NB4 (cell line): ENCODE data around the gene CCDC160.
"Not testable (repeated sequence)": the region's sequence is repeated elsewhere in the genome, so short reads cannot be mapped to it uniquely, and the experiment has no call there.

ENCODE experiments used
- DNase-seq: peaks from one replicate; pipeline ENCODE4 v3.0.0; 2010; ENCODE audit warnings: low read depth
- H3K4me3 ChIP-seq: one replicate; pipeline ENCODE4 v1.5.1; 2011; ENCODE audit warnings: mild to moderate bottlenecking, low read depth, low read length, moderate library complexity
- CTCF ChIP-seq: IDR thresholded peaks from one replicate; pipeline ENCODE4 v1.5.1; 2012; ENCODE audit warnings: low read depth, low read length
- MAX ChIP-seq: IDR thresholded peaks from 2 replicates; pipeline ENCODE4 v1.6.1; 2011; ENCODE audit warnings: low read depth, low read length
- MYC ChIP-seq: IDR thresholded peaks from 2 replicates; pipeline ENCODE4 v1.6.1; 2011; ENCODE audit warnings: low read depth, low read length
- POLR2A ChIP-seq: IDR thresholded peaks from 2 replicates; pipeline ENCODE4 v1.6.1; 2011; ENCODE audit warnings: mild to moderate bottlenecking; ENCODE audit not compliant: insufficient read length; ENCODE audit errors: extremely low read depth

The CCDC160 gene

DNA sequence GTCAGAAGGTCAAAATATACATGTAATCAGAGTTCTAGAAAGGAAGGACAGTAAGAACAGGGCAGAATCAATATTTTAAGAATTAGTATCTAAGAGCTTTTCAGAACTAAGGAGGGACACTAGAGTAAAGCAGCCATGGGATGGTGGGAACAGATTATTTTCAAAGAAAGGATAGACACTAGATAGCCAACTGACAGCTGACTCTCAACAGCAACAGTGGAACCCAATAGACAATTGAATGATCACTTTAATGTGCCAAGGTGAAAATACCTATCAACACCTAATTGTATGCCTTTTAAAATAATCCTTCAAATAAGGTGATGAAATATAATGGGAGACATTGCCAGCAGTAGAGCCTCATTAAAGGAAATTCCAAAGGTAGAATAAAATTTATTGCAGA, 26.5 kb upstream of the CCDC160 start:
- no peak overlapping the region for H3K4me3 ChIP-seq
- no peak for DNase-seq
- TF ChIP-seq MYC (no peak), MAX (no peak), POLR2A (no peak), CTCF (no peak)

DNA sequence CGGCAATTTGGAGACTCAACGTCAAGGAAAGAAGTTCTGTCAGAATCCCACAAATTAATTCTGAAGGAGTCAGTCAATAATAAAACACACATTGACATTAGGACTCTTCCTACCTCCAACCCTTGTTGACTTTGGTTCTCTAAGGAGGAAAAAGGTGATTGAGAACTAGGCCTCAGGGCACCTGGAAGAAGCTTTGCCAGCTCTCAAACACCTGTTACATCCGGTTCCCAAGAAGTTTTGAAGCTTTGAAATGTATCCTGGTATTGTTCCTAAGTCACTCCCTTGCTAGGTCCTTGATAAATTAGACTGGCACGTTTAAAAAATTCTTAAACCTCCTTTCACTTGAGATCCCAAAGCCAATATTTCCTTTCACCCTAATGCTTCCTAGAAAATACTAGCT, 1.7 kb upstream of the CCDC160 start:
- H3K4me3 ChIP-seq, result no peak overlapping the region
- TF ChIP-seq CTCF, result no peak
- TF ChIP-seq MYC, result no peak
- no peak for TF ChIP-seq POLR2A
- no peak for TF ChIP-seq MAX
- no peak for DNase-seq

DNA sequence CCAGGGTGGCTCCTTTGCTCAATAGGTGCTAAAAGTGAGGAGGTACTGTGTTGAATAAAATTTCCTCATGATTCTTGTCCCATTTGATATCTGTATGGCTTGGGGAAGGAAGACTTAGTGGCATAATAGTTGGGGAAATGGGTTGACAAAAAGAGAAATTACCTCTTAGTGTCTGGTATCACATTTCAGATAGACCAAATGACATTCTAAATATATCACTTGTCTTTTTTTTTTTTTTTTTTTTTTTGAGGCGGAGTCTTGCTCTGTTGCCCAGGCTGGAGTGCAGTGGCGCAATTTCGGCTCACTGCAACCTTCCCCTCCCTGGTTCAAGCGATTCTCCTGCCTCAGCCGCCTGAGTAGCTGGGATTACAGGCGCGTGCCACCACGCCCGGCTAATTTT, 1.2 kb downstream of the CCDC160 start:
- not testable (repeated sequence) for DNase-seq, H3K4me3 ChIP-seq

- TF ChIP-seq MAX (no peak), MYC (no peak), CTCF (no peak), POLR2A (no peak)
- no peak for DNase-seq
These were observed 2.0 kb downstream of the CCDC160 start for GRCh38 chrX:134239016-134239415.

GRCh38 chrX:134240209-134240608, 3.2 kb downstream of the CCDC160 start:
- DNase-seq, result no peak
- TF ChIP-seq CTCF (no peak), MYC (no peak), MAX (no peak), POLR2A (no peak)
- no peak overlapping the region for H3K4me3 ChIP-seq

More at GRCh38 chrX:134239016-134239415, 2.0 kb downstream of the CCDC160 start:
- no peak overlapping the region for H3K4me3 ChIP-seq

- no peak overlapping the region for H3K4me3 ChIP-seq
- DNase-seq, result no peak
- TF ChIP-seq MYC (no peak), CTCF (no peak), MAX (no peak), POLR2A (no peak)
These were observed 5.1 kb downstream of the CCDC160 start for GRCh38 chrX:134241960-134242619.
